CD4-positive, alpha-beta T cell (primary cell): Measurements from ENCODE around the gene BRD3OS. TPM values are rescaled to one million over a fixed set of nuclear protein-coding genes. Genes with fewer than 3 reads are reported as not detected.
A peak's percentile ranks its signal among the peaks of the same experiment; 100 is the strongest.

Experiments used
- ATAC-seq: fragments of 200-7000 bp; cut with Tn5 transposase; one replicate; pipeline ENCODE4 v1.10.0; 2022; ENCODE audit warnings: mild to moderate bottlenecking; ENCODE audit not compliant: poor library complexity
- CTCF ChIA-PET: fragments of 350-600 bp; sonication (Branson Sonifier 250); formaldehyde crosslinking; loops from one replicate; lab custom pipeline; 2021; ENCODE audit warnings: antibody characterized with exemption, inconsistent platforms; lab: Charles Lee
- POLR2A ChIA-PET: fragments of 350-600 bp; sonication (Branson Sonifier 250); formaldehyde crosslinking; loops from one replicate; lab custom pipeline; 2021; ENCODE audit warnings: antibody characterized with exemption, inconsistent platforms; lab: Charles Lee
- DNase-seq, 14 experiments: peaks; one replicate each; pipeline ENCODE4 v3.0.0-alpha.2; 2013 to 2020; ENCODE audit warnings: mixed read lengths in 2 of 14
- H3K27ac ChIP-seq, 2 donors: one replicate each; pipeline versions ENCODE4 v1.5.1 to v1.7.0; 2013; ENCODE audit warnings: low read length in 2 of 2, low read depth in 1 of 2, mild to moderate bottlenecking in 1 of 2
- H3K27me3 ChIP-seq, 2 experiments: 1 replicate in 1 of 2; 2 replicates in 1 of 2; pipeline versions ENCODE4 v1.6.1 to v1.7.0; 2013; ENCODE audit warnings: low read length in 2 of 2, control low read depth in 1 of 2, mild to moderate bottlenecking in 1 of 2, moderate library complexity in 1 of 2; ENCODE audit not compliant: insufficient read depth in 2 of 2, control insufficient read depth in 1 of 2
- H3K36me3 ChIP-seq: one replicate; pipeline ENCODE4 v1.6.1; 2013; ENCODE audit warnings: low read length, control low read depth; ENCODE audit not compliant: insufficient read depth
- H3K4me1 ChIP-seq: one replicate; pipeline ENCODE4 v1.6.1; 2013; ENCODE audit warnings: low read length, control low read depth; ENCODE audit not compliant: insufficient read depth
- H3K4me3 ChIP-seq: one replicate; pipeline ENCODE4 v1.5.1; 2013; ENCODE audit warnings: mild to moderate bottlenecking, low read length, moderate library complexity
- H3K9me3 ChIP-seq, 2 experiments: 1 replicate in 1 of 2; 2 replicates in 1 of 2; pipeline versions ENCODE4 v1.6.1 to v1.7.0; 2013; ENCODE audit warnings: low read length in 2 of 2, mild to moderate bottlenecking in 2 of 2, control low read depth in 1 of 2, moderate library complexity in 1 of 2; ENCODE audit not compliant: control insufficient read depth in 1 of 2, insufficient read depth in 1 of 2
- H3K27ac Mint-ChIP-seq: one replicate; pipeline ENCODE4 v1.8.0; 2020; ENCODE audit warnings: mixed read lengths
- H3K27me3 Mint-ChIP-seq: one replicate; pipeline ENCODE4 v1.8.0; 2021; ENCODE audit warnings: mixed read lengths
- H3K36me3 Mint-ChIP-seq: one replicate; pipeline ENCODE4 v1.8.0; 2021; ENCODE audit warnings: low read depth, mixed read lengths
- H3K4me1 Mint-ChIP-seq: one replicate; pipeline ENCODE4 v1.8.0; 2021; ENCODE audit warnings: low read depth, mixed read lengths
- H3K4me3 Mint-ChIP-seq: one replicate; pipeline ENCODE4 v1.8.0; 2020; ENCODE audit warnings: mild to moderate bottlenecking, mixed read lengths
- H3K9me3 Mint-ChIP-seq: one replicate; pipeline ENCODE4 v1.8.0; 2020; ENCODE audit warnings: mixed read lengths
- CTCF ChIP-seq: fragments of 200-600 bp; IDR thresholded peaks from one replicate; pipeline ENCODE4 v1.8.0; 2022; ENCODE audit warnings: antibody characterized with exemption, mild to moderate bottlenecking
- intact Hi-C, 2 experiments: fragments of 100-400 bp; cut with DNase I in 1 of 2; cut with micrococcal nuclease in 1 of 2; formaldehyde crosslinking; loops; one replicate each; pipeline versions ENCODE4 v1.15.1 to v1.9.0; 2023 to 2025; cut with DNase I, micrococcal nuclease
- total RNA-seq, 174 experiments: library from RNA in 2 of 174; stranded (reverse) in 2 of 174; gene quantifications; one replicate each; pipeline ENCODE4 v1.2.3 and lab custom pipeline; 2021 to 2026

The BRD3OS gene
- total RNA-seq, 2 experiments from 2014 or later, result 4.0 to 4.9 TPM

- no peak for TF ChIP-seq CTCF
- Mint-ChIP-seq H3K4me3 (no peak overlapping the region), H3K4me1 (peaks cover 40% of the 10 kb centered on the region), H3K27me3 (no peaks in the 10 kb centered on the region), H3K9me3 (no peaks in the 10 kb centered on the region), H3K27ac (no peak overlapping the region), H3K36me3 (no peaks in the 10 kb centered on the region)
- Histone ChIP-seq H3K27me3 (no peaks in the 10 kb centered on the region), H3K9me3 (no peaks in the 10 kb centered on the region), H3K36me3 (peaks cover 10% of the 10 kb centered on the region), H3K4me1 (peaks cover 74% of the 10 kb centered on the region), H3K4me3 (no peak overlapping the region), H3K27ac (no peak overlapping the region)
- ATAC-seq (no peak), DNase-seq (peak in 2 of 14 experiments; percentile 18 to 26)
- CTCF ChIA-PET, result no interaction called here
- POLR2A ChIA-PET, result no interaction called here
- intact Hi-C loops, result no loop called here
Observed at GRCh38 chr9:134059188-134059641, 33.9 kb downstream of the BRD3OS start.

- Histone ChIP-seq H3K4me3 (no peak overlapping the region), H3K27ac (no peak overlapping the region), H3K4me1 (peaks cover 79% of the 10 kb centered on the region), H3K36me3 (peaks cover 10% of the 10 kb centered on the region), H3K27me3 (no peaks in the 10 kb centered on the region), H3K9me3 (no peaks in the 10 kb centered on the region)
- Mint-ChIP-seq H3K36me3 (no peaks in the 10 kb centered on the region), H3K4me3 (peak overlapping the region; percentile 45), H3K27ac (peak overlapping the region; percentile 30), H3K27me3 (no peaks in the 10 kb centered on the region), H3K4me1 (peaks cover 44% of the 10 kb centered on the region), H3K9me3 (no peaks in the 10 kb centered on the region)
- POLR2A ChIA-PET, result no interaction called here
- TF ChIP-seq CTCF, result no peak
- intact Hi-C loops, result loop anchor here in 1 of 2 experiments (10.0 kb wide), 1 partner anchor 1845 kb away; the partner anchor contains the start of gene CAMSAP1
- ATAC-seq (no peak), DNase-seq (peak in 3 of 14 experiments; percentile 13 to 69 (median 66))
- CTCF ChIA-PET, result no interaction called here
Observed at GRCh38 chr9:134059661-134060395, 34.5 kb downstream of the BRD3OS start.

GRCh38 chr9:134060546-134060945 is 35.3 kb downstream of the BRD3OS start:
- ChIA-PET POLR2A (no interaction called here), CTCF (no interaction called here)
- no peaks in the 10 kb centered on the region for H3K27me3 Mint-ChIP-seq
- DNase-seq, result no peak
- Histone ChIP-seq H3K27ac (no peak overlapping the region), H3K9me3 (no peaks in the 10 kb centered on the region), H3K4me3 (no peak overlapping the region), H3K4me1 (peaks cover 82% of the 10 kb centered on the region), H3K27me3 (no peaks in the 10 kb centered on the region), H3K36me3 (peaks cover 10% of the 10 kb centered on the region)
- peak overlapping the region; percentile 30 for H3K27ac Mint-ChIP-seq
- intact Hi-C loops, result loop anchor here in 1 of 2 experiments (10.0 kb wide), 1 partner anchor 1844 kb away; the partner anchor contains the start of gene CAMSAP1
- ATAC-seq, result no peak
- no peaks in the 10 kb centered on the region for H3K9me3 Mint-ChIP-seq
- no peak for TF ChIP-seq CTCF
- H3K36me3 Mint-ChIP-seq, result peaks cover under 1% of the 10 kb centered on the region
- H3K4me1 Mint-ChIP-seq, result peaks cover 51% of the 10 kb centered on the region
- peak overlapping the region; percentile 45 for H3K4me3 Mint-ChIP-seq
